NOMO-1 treated with dmso at 0.1 percent for 144 hours (cell line): ENCODE measurements around the gene AGAP4.
"Not testable (repeated sequence)": the region's sequence is repeated elsewhere in the genome, so short reads cannot be mapped to it uniquely, and the experiment has no call there.

ENCODE experiments used
- DNase-seq: peaks from one replicate; lab custom pipeline; 2025; ENCODE audit not compliant: unreplicated experiment; lab: John Stamatoyannopoulos, UW

Gene AGAP4

DNA sequence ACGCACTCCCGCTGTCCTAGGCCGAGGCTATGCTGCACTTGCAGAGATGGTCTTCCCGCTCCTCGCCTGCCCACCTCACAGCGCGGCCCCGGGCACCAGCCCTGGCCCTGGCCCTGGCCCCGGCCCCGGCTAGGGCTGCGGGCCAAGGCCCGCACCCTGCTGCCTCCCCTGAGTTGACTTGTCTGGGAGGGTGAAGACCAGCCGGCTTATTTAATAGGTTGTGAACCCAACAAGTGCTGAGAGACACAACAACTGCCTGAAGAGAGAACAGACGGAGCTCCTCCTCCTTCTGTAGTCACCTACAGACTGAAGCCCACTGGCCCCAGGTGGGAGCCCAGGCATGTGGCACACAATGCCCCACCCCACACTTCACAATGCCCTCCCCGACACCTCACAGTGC lies at the start of gene AGAP4:
TSS of gene AGAP4 (minus strand) at position 101 of the 400 bp plus-strand sequence. CDS start 153 bp downstream, outside the sequence.
- not testable (repeated sequence) for DNase-seq

DNA sequence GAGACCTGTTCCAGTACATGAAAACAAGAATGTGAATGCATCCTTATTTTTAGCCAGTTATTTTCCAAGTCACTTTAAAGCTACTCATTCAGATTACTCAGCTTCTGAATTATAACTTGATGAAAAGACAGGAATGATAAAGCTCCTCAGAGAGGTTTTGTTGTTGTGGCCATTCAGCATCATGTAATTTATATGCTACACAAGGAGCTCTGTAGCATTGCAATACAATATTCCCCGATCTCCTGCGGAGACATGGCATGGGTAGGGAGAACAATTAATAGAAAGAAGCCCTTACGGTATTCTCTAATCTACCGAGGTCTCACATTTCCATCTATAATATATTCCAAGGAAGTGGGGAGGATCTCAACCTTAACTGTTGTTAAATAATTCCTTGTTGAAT lies 43.4 kb upstream of the AGAP4 start:
- not testable (repeated sequence) for DNase-seq

DNA sequence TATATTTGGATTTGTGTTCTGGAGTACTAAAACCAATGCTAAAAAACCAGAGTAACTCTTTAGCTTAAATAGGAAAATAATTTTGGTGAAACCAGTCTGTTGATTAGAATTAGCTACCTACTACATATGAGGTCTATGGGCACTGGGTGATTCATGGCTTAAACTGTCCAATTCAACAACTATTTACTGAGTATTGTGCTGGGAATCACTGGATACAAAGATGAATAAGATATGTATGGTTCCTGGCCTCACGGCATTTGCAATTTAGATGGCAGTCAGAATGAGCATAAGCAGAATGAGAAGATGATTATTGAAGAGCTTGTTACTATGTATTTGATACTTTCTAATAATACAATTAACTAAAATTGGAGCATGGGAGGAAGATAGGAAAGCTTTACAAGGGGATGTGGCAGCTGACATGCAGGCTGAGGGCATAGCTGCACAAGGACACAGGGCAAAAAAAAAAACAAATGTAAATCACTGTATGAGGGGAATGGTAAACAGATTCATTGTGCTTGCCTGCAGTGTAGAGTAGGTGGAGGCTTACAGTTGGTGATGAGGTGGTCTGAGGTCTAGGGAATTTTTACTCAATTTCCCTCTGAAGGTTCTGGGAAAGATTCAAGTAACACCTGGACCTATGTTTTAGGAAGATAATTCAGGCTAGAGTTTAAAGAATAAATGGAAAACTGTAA lies 42.4 kb upstream of the AGAP4 start:
- not testable (repeated sequence) for DNase-seq

- DNase-seq, result not testable (repeated sequence)
These were observed 35.6 kb upstream of the AGAP4 start for GRCh38 chr10:45882880-45883279.

GRCh38 chr10:45865404-45865803 lies 18.1 kb upstream of the AGAP4 start:
- DNase-seq, result not testable (repeated sequence)

DNA sequence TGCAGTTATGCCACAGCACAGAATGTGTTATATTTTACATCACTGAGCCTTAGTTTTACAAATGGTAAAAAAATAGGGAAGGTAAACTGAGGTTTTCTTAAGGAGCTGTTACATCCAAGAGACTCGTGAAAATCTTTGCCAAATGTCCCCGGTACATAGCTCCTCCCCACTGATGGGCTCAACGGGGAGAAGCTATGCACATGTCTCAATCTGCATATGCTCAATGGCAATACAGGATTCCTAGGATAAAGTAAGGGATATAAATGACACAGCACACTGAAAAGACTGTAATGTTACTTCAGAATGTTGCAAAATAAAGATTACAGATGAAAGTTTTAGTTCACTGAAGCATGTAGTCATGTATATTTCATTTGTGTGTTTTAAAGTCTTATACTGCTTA lies 17.0 kb upstream of the AGAP4 start:
- not testable (repeated sequence) for DNase-seq

- not testable (repeated sequence) for DNase-seq
These were observed 16.3 kb upstream of the AGAP4 start for GRCh38 chr10:45863632-45864031.

GRCh38 chr10:45857931-45858330 lies 10.6 kb upstream of the AGAP4 start:
- not testable (repeated sequence) for DNase-seq

GRCh38 chr10:45848467-45848866 lies 1.2 kb upstream of the AGAP4 start:
- peak; percentile 0 for DNase-seq

DNA sequence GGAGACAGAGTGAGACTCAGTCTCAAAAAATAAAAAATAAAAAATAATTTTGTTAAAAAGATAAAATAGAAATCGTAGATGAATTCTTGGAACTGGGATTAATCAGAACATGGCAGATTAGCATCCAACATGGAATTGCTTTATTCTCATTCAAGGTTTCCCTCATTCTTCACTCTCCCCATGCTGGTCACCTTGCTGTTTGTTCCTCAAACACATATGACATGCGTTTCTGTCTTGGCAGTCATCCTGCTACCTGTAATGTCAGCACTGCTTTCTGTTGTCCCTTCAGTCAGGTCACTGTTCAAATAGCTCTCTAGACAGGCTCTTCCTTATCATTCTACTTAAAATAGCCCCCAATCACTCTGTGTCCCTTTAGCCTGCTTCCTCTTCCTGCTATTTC lies 24.4 kb downstream of the AGAP4 start:
- not testable (repeated sequence) for DNase-seq

GRCh38 chr10:45820107-45820830 lies 27.0 kb downstream of the AGAP4 start:
- DNase-seq, result not testable (repeated sequence)

DNA sequence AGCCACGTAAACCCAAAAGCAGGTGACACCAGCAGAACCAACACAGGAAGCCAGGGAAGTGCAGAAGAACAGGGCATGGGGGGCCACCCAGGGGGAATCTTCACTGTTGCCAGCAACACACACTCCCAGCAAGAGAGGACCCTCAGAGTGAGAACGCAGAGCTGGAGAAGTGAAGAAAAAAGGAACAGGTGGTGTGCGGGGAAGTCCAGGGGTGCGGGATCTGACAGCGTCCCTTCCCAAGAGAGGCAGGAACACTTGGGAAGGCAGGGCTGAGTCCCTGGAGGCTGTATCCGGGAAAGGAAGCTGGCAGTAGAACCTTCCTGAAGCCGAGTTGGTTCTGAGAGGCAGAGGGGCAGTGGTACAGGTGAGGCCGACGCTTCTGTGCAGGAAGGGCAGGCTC lies 27.7 kb downstream of the AGAP4 start:
- DNase-seq, result no peak

DNA sequence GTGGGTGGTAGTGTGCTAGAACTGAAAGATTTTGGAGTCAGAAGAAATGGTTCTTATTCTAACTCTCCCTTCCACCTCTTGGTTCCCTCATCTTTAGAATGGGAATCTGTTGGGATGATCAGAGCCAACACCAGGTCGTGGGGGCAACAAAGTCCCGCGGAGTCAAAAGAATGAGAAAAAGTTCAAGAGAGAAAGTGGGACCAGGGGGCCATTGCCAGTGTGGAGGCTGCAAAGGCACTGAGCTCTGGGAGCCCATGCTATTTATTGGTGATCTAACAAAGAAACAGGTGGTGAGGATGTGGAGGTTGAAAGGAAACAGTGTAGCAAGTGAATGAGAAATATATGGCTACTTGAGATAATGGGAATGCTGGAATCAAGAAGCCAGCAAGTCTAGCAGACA lies 29.4 kb downstream of the AGAP4 start:
- DNase-seq, result no peak

GRCh38 chr10:45817130-45817859 lies 30.0 kb downstream of the AGAP4 start:
- no peak for DNase-seq

GRCh38 chr10:45814146-45814545 lies 33.2 kb downstream of the AGAP4 start:
- not testable (repeated sequence) for DNase-seq

GRCh38 chr10:45812959-45813358 lies 34.3 kb downstream of the AGAP4 start:
- not testable (repeated sequence) for DNase-seq

GRCh38 chr10:45811075-45811474 lies 36.2 kb downstream of the AGAP4 start:
- no peak for DNase-seq

DNA sequence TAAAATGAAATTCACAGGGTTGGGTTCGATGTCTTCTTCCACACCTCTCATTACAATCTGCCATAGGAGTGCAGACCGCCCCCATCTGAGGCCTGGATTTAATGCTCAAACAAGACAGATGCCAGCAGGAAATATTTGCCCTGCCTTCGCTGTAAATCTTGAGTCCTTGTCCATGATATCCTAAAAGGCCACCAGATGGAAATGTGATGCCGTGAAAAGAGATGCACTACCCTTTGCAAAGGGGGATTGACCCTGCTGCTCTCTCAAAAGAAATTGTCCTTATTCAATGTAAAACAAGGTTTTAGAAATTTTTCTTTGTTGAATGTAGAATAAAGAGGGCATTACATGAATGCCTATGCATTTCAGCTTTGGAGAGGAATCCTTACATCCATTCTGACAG lies 37.5 kb downstream of the AGAP4 start:
- no peak for DNase-seq

- not testable (repeated sequence) for DNase-seq
These were observed 42.3 kb downstream of the AGAP4 start for GRCh38 chr10:45804996-45805395.

GRCh38 chr10:45803060-45804010 lies 44.0 kb downstream of the AGAP4 start:
- DNase-seq, result not testable (repeated sequence)
